GM12878 (cell line): Measurements from ENCODE around the gene LTBP2.

Experiments
- CHD4 ChIP-seq: fragments of 200-600 bp; sonication (generic); IDR thresholded peaks from 2 replicates; pipeline ENCODE4 v1.6.1; 2016; ENCODE audit warnings: mild to moderate bottlenecking
- EZH2 ChIP-seq: IDR thresholded peaks from 2 replicates; pipeline ENCODE4 v1.6.1; 2012; ENCODE audit warnings: low read depth, mild to moderate bottlenecking, control low read depth, inconsistent platforms, low read length, borderline replicate concordance; ENCODE audit not compliant: control insufficient read depth
- FOXM1 ChIP-seq: IDR thresholded peaks from 2 replicates; pipeline ENCODE4 v1.6.1; 2012; ENCODE audit warnings: low read depth, mild to moderate bottlenecking, inconsistent platforms, low read length, moderate library complexity
- MYC ChIP-seq: IDR thresholded peaks from 2 replicates; pipeline ENCODE4 v1.6.1; 2011; ENCODE audit warnings: mild to moderate bottlenecking, low read length, moderate library complexity, inconsistent platforms; ENCODE audit not compliant: insufficient read depth, insufficient replicate concordance, insufficient read length, severe bottlenecking
- NR2C2 ChIP-seq: IDR thresholded peaks from 2 replicates; pipeline ENCODE4 v1.6.1; 2011; ENCODE audit warnings: borderline replicate concordance, low read depth; ENCODE audit not compliant: control insufficient read depth, insufficient read length
- POLR2AphosphoS5 ChIP-seq: IDR thresholded peaks from 2 replicates; pipeline ENCODE4 v1.6.1; 2011; ENCODE audit warnings: mild to moderate bottlenecking, low read length, inconsistent platforms
- SRF ChIP-seq, 2 experiments: IDR thresholded peaks; 2 replicates each; pipeline ENCODE4 v1.6.1; 2011; ENCODE audit warnings: low read depth in 2 of 2, low read length in 2 of 2, mild to moderate bottlenecking in 1 of 2, moderate library complexity in 1 of 2
- STAT3 ChIP-seq: IDR thresholded peaks from 2 replicates; pipeline ENCODE4 v1.6.1; 2011; ENCODE audit warnings: low read depth, low read length, improper control_type of control experiment
- SUZ12 ChIP-seq: fragments of 200-600 bp; sonication (generic); IDR thresholded peaks from one replicate; pipeline ENCODE4 v1.6.1; 2018; ENCODE audit warnings: antibody characterized with exemption, mild to moderate bottlenecking; ENCODE audit not compliant: unreplicated experiment
- TF ChIP-seq, protein P1 (sequence below), 3 experiments: IDR thresholded peaks in 2 of 3; conservative IDR thresholded peaks in 1 of 3; 2 replicates each; pipeline ENCODE4 v1.5.1; 2011; ENCODE audit warnings: low read depth in 3 of 3, low read length in 3 of 3, mild to moderate bottlenecking in 3 of 3, control low read depth in 2 of 3, moderate library complexity in 2 of 3, inconsistent platforms in 1 of 3, mixed read lengths in 1 of 3; ENCODE audit not compliant: control insufficient read depth in 2 of 3, insufficient read depth in 1 of 3; ENCODE audit errors: extremely low read depth in 1 of 3

DNA sequence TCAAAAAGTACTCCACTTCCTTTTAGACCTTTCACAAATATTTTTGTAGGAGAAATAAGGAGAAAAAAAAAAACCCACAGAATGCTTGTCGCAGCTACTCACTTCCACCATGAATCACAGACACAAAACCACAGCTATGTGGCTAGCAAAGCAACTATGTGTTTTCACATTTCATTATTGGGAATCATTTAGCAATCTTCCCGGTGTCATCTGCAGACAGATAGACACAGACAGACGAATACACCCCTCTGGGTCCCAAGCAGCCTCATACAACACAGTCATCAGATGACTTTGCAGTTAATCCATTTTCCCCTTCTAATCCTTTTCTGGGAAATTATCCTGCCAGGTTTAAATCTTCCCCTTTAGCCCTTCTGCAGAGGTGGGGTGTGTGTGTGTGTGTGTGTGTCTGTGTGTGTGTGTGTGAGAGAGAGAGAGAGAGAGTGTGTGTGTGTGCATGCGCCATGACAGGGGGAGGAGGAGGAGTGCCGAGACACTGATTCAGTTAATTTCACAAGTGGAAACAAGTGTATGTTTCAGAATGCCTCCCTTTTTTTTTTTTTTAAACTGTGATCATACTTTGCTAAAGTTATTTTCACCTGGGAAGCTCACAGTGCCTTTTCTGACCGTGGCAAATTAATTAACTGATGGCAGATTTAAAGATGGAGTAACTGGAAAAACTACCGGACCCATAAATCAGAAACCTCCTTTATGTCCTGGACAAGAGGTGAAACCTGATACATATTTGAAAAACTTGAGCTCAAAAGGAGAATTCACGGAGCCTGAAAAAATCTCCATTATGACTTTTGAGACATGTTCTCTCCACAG lies 39.9 kb downstream of the LTBP2 start:
- TF ChIP-seq EZH2, result no peak
- no peak for TF ChIP-seq FOXM1
- TF ChIP-seq NR2C2, result no peak
- no peak for TF ChIP-seq POLR2AphosphoS5
- peak in 1 of 2 experiments; percentile 47; a peak in 1 of 4 replicates for TF ChIP-seq SRF (IDR thresholded peaks at IDR 0.05; ENCODE audit: low read depth in 2 of 2, low read length in 2 of 2)
- TF ChIP-seq, protein P1, sequence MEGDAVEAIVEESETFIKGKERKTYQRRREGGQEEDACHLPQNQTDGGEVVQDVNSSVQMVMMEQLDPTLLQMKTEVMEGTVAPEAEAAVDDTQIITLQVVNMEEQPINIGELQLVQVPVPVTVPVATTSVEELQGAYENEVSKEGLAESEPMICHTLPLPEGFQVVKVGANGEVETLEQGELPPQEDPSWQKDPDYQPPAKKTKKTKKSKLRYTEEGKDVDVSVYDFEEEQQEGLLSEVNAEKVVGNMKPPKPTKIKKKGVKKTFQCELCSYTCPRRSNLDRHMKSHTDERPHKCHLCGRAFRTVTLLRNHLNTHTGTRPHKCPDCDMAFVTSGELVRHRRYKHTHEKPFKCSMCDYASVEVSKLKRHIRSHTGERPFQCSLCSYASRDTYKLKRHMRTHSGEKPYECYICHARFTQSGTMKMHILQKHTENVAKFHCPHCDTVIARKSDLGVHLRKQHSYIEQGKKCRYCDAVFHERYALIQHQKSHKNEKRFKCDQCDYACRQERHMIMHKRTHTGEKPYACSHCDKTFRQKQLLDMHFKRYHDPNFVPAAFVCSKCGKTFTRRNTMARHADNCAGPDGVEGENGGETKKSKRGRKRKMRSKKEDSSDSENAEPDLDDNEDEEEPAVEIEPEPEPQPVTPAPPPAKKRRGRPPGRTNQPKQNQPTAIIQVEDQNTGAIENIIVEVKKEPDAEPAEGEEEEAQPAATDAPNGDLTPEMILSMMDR (IDR thresholded peaks at IDR 0.05 in 2 of 3, conservative IDR thresholded peaks at IDR 0.05 in 1 of 3; ENCODE audit: control insufficient read depth in 2 of 3, extremely low read depth in 1 of 3, insufficient read depth in 1 of 3, low read depth in 3 of 3, low read length in 3 of 3), result no peak
- TF ChIP-seq CHD4, result no peak
- TF ChIP-seq SUZ12, result no peak
- TF ChIP-seq MYC, result no peak
- no peak for TF ChIP-seq STAT3
